M059J (cell line): ENCODE results near the gene RGS12. TPM values are rescaled to one million over a fixed set of nuclear protein-coding genes. Genes with fewer than 3 reads are reported as not detected.

Experiments
- DNase-seq: peaks from one replicate; pipeline ENCODE4 v3.0.0-alpha.2; 2012; ENCODE audit warnings: low read depth
- total RNA-seq: library from RNA; depleted of rRNA; stranded (reverse); fragments of >200 nt; shearing (Covaris generic); gene quantifications from 2 replicates; pipeline ENCODE4 v1.2.3, GENCODE V29; 2014

Gene RGS12
- total RNA-seq, 1 experiment from 2014 or later: 15.8 TPM

GRCh38 chr4:3269991-3270611 is 22.7 kb upstream of the RGS12 start:
- DNase-seq: no peak

DNA sequence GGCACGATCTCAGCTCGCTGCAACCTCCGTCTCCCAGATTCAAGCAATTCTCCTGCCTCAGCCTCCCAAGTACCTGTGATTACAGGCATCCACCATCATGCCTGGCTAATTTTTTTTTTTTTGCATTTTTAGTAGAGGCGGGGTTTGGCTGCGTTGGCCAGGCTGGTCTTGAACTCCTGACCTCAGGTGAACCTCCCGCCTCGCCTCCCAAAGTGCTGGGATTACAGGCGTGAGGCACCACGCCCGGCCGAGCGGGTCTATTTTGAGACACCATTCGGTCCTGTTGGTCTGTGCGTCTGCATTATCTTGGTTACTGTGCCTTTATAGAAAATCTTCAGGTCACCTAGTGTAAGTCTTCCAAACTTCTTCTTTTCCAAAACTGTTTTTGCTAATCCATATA is 21.7 kb upstream of the RGS12 start:
- no peak for DNase-seq

DNA sequence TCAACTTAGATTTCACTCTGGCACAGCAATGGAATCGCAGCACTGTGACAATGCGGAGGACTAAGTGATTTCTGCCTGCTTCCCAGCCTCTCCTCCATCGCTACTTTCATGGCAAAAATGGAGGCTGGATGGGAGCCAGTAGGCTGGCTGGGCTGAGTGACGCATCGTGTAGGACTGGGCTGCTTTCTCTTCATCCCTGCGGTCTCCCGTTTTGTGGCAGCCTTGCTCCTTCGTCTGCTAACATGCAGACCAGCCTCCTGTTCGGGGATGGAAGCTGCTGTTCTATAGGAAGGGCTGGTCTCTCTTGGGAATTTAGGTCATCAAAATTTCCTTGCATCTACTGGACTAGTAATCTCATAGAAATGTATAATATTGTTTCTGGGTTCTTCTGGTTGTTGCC is 15.8 kb upstream of the RGS12 start:
- peak; percentile 86 for DNase-seq

- DNase-seq: no peak
Measured at GRCh38 chr4:3280466-3280865, 12.4 kb upstream of the RGS12 start.

DNA sequence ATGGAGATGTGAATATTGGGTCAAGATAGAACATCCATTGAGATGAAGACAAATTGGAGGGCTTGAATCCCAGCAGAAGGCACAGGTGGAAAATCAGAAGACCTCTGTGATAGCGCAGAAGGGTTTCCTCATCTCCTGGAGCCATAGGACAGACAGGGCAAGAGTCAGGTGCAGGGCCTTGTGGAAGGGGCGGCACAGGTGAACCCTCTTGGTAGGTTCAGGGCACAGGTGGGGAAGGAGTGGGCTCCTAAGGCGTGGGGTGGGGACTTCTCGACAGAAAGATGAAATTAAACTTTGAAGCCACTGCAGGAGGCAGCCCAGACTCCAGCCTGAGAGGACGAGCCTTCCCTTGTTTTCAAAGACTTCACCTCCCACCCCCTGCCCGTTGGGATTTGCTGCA is 9.3 kb upstream of the RGS12 start:
- no peak for DNase-seq

DNA sequence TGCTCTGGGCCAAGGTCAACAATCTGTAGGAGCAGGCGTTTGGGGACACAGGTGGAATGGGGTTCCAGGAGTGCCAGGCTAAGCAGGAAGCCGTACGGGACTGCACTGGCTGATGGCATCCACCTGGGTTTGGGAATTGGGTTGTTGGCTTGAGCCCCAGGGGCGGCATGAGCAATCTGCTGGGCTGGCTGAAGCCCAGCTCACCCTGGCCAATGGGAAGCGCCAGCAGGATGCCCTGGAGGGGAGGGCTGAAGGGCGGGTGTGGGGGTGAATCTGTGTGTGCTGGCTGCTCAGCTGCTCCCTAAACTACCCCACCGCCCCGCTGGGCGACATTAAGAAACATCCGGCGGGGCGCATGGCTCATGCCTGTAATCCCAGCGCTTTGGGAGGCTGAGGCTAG is 8.9 kb upstream of the RGS12 start:
- DNase-seq: peak; percentile 89

GRCh38 chr4:3284734-3285557 is 7.9 kb upstream of the RGS12 start:
- no peak for DNase-seq

- peak; percentile 92 for DNase-seq
Measured at GRCh38 chr4:3285558-3286334, 7.1 kb upstream of the RGS12 start.

GRCh38 chr4:3286335-3287175 is 6.3 kb upstream of the RGS12 start:
- DNase-seq: no peak

GRCh38 chr4:3287271-3287971 is 5.4 kb upstream of the RGS12 start:
- DNase-seq: no peak

DNA sequence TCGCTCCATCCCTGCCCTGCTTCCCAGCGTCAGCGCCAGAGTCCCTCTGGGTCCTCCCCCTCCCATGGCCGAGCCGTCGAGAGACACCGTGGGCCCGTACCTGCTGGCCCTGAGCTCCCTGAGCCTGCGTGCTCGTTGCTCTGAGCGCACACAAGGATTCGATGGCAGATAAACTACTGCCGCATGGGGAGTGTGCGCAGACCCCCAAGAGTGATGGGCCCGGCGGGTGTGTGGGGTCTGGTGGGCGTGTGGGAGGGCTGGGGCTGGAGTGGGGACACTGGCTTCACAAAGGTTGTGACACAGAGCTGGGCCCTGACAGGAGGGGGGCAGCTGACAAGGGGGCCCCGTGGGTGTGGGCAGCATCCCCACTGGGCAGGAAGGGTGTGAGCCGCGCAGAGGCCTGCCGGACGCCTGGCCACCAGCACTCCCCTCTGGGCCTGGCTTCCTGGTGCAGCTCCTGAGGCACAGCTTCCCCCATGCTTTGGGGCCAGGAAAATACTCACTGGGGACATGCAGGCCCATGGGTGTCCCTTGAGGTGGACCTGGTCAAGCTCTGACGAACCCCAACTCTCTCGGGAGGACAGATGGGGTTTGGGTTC is 4.8 kb upstream of the RGS12 start:
- no peak for DNase-seq

DNA sequence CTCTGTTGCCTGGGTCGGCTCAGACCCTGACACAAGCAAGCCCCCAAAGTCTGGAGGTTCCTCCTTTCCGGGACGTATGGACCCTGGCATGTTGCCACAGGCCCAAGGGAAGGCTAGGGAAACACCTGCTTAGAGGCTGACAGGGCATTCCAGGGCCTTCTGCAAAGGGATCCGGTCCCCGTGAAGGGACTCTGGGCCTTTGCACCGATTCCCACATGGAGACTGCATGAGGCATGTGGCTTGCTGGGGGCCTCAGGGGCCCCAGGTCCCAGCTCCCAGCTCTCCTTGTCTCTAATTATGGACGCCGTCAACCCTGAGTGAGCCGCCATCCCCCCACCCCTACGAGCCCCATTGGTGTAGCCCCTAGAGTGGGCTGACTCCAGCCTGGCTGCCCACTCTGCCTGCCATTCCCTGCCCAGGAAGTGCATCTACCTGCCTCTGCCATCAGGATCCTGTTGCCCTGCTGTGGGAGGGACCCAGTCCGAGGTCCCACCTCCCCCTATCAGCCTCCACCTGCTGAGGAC is 4.2 kb upstream of the RGS12 start:
- no peak for DNase-seq

- no peak for DNase-seq
Measured at GRCh38 chr4:3290476-3290875, 2.3 kb upstream of the RGS12 start.

- no peak for DNase-seq
Measured at GRCh38 chr4:3290889-3291321, 1.9 kb upstream of the RGS12 start.

GRCh38 chr4:3291411-3291968 is 1.3 kb upstream of the RGS12 start:
- no peak for DNase-seq

- DNase-seq: peak; percentile 72
Measured at GRCh38 chr4:3291969-3292570, 751 bp upstream of the RGS12 start.

DNA sequence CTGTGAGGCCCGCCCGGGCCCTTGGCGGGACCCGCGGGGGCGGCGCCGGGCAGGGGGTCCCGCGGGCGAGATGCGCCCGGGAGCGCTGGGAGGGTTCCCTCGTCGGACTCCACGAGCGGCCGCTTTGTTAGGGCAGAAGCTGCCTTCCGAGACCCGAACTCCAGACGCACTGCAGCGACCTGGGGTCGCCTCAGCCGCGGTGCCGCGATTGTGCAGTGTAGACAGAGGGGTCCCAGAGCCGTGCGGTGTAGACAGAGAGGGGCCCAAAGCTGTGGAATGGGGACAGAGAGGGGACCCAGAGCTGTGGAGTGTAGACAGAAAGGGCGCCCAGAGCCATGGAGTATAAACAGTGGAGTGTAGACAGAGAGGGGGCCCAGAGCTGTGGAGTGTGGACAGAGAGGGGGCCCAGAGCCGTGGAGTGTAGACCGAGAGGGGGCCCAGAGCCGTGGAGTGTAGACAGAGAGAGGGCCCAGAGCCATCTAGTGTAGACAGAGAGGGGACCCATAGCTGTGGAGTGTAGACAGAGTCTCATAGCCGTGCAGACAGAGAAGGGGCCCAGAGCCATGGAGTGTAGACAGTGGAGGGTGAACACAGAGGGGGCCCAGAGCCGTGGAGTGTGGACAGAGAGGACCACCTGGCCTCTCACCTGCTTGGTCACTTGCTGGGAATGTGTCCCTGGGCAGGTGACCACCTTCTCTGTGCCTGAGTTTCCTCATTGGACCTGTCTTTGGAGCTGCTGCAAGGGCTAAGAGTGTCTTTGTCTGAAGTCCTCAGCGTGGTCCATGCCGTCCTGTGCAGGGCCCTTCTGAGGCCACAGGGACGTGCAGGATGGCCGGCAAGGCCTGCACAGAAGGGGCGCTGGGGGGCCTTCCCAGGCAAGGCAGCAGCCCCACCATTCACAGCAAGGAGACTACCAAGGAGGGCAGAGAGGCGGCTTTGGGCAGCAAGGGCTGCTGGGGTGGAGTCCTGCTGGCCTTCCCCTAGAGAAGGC is 875 bp downstream of the RGS12 start:
- DNase-seq: no peak
